NCI-H2196 (cell line): ENCODE data around the gene NCAM1.

Source experiments
- DNase-seq: peaks from one replicate; lab custom pipeline; 2025; ENCODE audit not compliant: unreplicated experiment; lab: John Stamatoyannopoulos, UW

Gene NCAM1

GRCh38 chr11:113247966-113248365 is 286.7 kb downstream of the NCAM1 start:
- DNase-seq = no peak

- DNase-seq = no peak
Observed at GRCh38 chr11:113248702-113249490, 287.7 kb downstream of the NCAM1 start.

- no peak for DNase-seq
Observed at GRCh38 chr11:113249491-113249763, 288.2 kb downstream of the NCAM1 start.

GRCh38 chr11:113249786-113250185 is 288.6 kb downstream of the NCAM1 start:
- DNase-seq = no peak

- no peak for DNase-seq
Observed at GRCh38 chr11:113251281-113251680, 290.1 kb downstream of the NCAM1 start.

GRCh38 chr11:113253406-113253805 is 292.2 kb downstream of the NCAM1 start:
- DNase-seq = no peak

GRCh38 chr11:113255096-113255495 is 293.9 kb downstream of the NCAM1 start:
- DNase-seq = no peak

GRCh38 chr11:113255741-113256140 is 294.5 kb downstream of the NCAM1 start:
- no peak for DNase-seq

- DNase-seq = peak; percentile 10
Observed at GRCh38 chr11:113256431-113257202, 295.4 kb downstream of the NCAM1 start.

GRCh38 chr11:113260096-113260425 is 298.8 kb downstream of the NCAM1 start:
- no peak for DNase-seq

- no peak for DNase-seq
Observed at GRCh38 chr11:113260541-113260940, 299.3 kb downstream of the NCAM1 start.

- no peak for DNase-seq
Observed at GRCh38 chr11:113261709-113262475, 300.7 kb downstream of the NCAM1 start.

GRCh38 chr11:113262594-113262993 is 301.4 kb downstream of the NCAM1 start:
- no peak for DNase-seq

GRCh38 chr11:113263458-113264259 is 302.4 kb downstream of the NCAM1 start:
- no peak for DNase-seq

GRCh38 chr11:113265362-113265761 is 304.1 kb downstream of the NCAM1 start:
- DNase-seq = no peak

- DNase-seq = no peak
Observed at GRCh38 chr11:113267493-113267892, 306.3 kb downstream of the NCAM1 start.

- no peak for DNase-seq
Observed at GRCh38 chr11:113269096-113269495, 307.9 kb downstream of the NCAM1 start.

GRCh38 chr11:113269636-113270035 is 308.4 kb downstream of the NCAM1 start:
- DNase-seq = no peak

- DNase-seq = no peak
Observed at GRCh38 chr11:113270080-113270479, 308.9 kb downstream of the NCAM1 start.

- DNase-seq = no peak
Observed at GRCh38 chr11:113271551-113272245, 310.5 kb downstream of the NCAM1 start.

- no peak for DNase-seq
Observed at GRCh38 chr11:113272281-113272680, 311.1 kb downstream of the NCAM1 start.
